Transverse colon (tissue), 4 donors: ENCODE results near the gene HBEGF. TPM values are rescaled to one million over a fixed set of nuclear protein-coding genes. Genes with fewer than 3 reads are reported as not detected.

Source experiments
- DNase-seq: peaks from one replicate; pipeline ENCODE4 v3.0.0-alpha.2; 2019
- H3K27ac ChIP-seq, 4 donors: fragments of 200-600 bp; sonication (generic); 2 replicates each; pipeline ENCODE4 v1.5.1; 2016 to 2018; ENCODE audit warnings: inconsistent platforms in 4 of 4
- H3K27me3 ChIP-seq: fragments of 200-600 bp; sonication (generic); 2 replicates; pipeline ENCODE4 v1.5.1; 2017; ENCODE audit warnings: inconsistent platforms
- H3K36me3 ChIP-seq, 4 donors: fragments of 200-600 bp; sonication (generic); 2 replicates each; pipeline ENCODE4 v1.5.1; 2017 to 2019; ENCODE audit warnings: inconsistent platforms in 4 of 4
- H3K4me1 ChIP-seq, 4 donors: fragments of 200-600 bp; sonication (generic); 2 replicates each; pipeline ENCODE4 v1.5.1; 2017 to 2020; ENCODE audit warnings: inconsistent platforms in 4 of 4
- H3K4me3 ChIP-seq, 4 donors: fragments of 200-600 bp; sonication (generic); 1 replicate in 1 of 4; 2 replicates in 3 of 4; pipeline versions ENCODE4 v1.5.1 to v1.6.1; 2017 to 2019; ENCODE audit warnings: inconsistent platforms in 4 of 4
- H3K9me3 ChIP-seq, 2 donors: fragments of 200-600 bp; sonication (generic); 2 replicates each; pipeline ENCODE4 v1.5.1; 2017 to 2019; ENCODE audit warnings: inconsistent platforms in 2 of 2
- EP300 ChIP-seq: sonication (generic); formaldehyde crosslinking; IDR thresholded peaks from one replicate; pipeline ENCODE4 v1.6.1; 2017; ENCODE audit warnings: antibody characterized with exemption, low read depth
- POLR2A ChIP-seq: fragments of 450-650 bp; IDR thresholded peaks from one replicate; pipeline ENCODE4 v1.6.1; 2016; ENCODE audit warnings: antibody characterized with exemption, mild to moderate bottlenecking, moderate library complexity
- POLR2AphosphoS5 ChIP-seq, 3 donors: sonication (generic); formaldehyde crosslinking; IDR thresholded peaks; one replicate each; pipeline ENCODE4 v1.6.1; 2016; ENCODE audit warnings: antibody characterized with exemption in 3 of 3
- WGBS, 2 donors: methylation state at CpG; one replicate each; pipeline ENCODE4 v1.1.5; 2018; ENCODE audit warnings: low coverage in 1 of 2; 5-methylcytosine and 5-hydroxymethylcytosine counted together
- in situ Hi-C, 4 donors: fragments of 200-750 bp; cut with MboI; loops; one replicate each; pipeline versions ENCODE4 v1.15.0 to v1.15.1; 2017; ENCODE audit warnings: low sequenced_read_pairs in 3 of 4, low pct_ligation_motif_present in 1 of 4, low pct_unique_long_range_greater_than_20kb in 1 of 4
- intact Hi-C: fragments of 100-400 bp; cut with DNase I; formaldehyde crosslinking; loops from one replicate; pipeline ENCODE4 v1.15.1; 2023; ENCODE audit warnings: low total_unique reads
- total RNA-seq, 4 donors: library from RNA; depleted of rRNA; stranded (reverse); fragments of >200 nt; gene quantifications; one replicate each; pipeline ENCODE4 v1.1.0, GENCODE V29; 2016
- TF ChIP-seq, protein P1 (sequence below), 5 experiments: fragments of 200-600 bp in 3 of 5; fragments of 450-650 bp in 2 of 5; sonication (generic) in 3 of 5; IDR thresholded peaks; 1 replicate in 2 of 5; 2 replicates in 3 of 5; pipeline ENCODE4 v1.5.1; 2016 to 2017; ENCODE audit warnings: antibody characterized with exemption in 5 of 5, inconsistent platforms in 3 of 5, mild to moderate bottlenecking in 2 of 5, moderate library complexity in 1 of 5

The HBEGF gene
- total RNA-seq, 4 donors from 2014 or later: 10.5 to 40.0 (median 35.6) TPM

DNA sequence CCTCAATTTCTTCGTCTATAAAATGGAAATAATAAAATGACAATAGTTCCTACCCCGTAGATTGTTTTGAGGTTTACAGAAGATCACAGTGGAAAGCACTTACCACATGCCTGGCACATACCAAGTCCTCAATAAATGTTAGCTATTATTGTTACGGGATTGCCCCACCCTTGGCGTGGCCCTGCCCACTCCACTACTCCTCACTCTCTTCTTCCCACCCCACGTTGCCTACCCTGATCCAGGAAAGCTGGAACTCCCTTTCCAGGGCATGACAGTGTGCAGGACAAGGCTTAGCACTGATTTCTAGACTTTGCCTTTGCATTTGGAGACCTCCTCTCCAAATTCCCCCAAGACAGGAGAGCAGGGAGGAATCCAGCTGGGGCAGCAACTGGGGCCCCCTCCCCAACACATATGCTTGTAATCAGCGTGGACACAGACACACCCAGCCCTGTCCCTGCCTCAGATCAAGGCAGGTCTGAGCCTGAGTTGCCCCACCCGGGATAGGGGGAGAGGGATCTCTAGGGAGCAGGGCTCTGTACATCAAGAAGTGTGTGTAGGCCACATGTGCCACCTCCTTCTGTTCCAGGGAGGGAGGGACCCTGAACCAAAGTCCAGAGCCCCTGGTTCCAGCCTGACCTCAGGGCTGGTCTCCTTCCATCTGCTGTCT lies 20.3 kb upstream of the HBEGF start:
- Histone ChIP-seq H3K36me3 (no peaks in the 10 kb centered on the region), H3K9me3 (no peaks in the 10 kb centered on the region), H3K4me1 (peaks cover 0 to 11% (median 7%) of the 10 kb centered on the region in 4 donors), H3K27ac (no peak overlapping the region), H3K27me3 (no peaks in the 10 kb centered on the region), H3K4me3 (no peak overlapping the region)
- intact Hi-C loops: no loop called here
- DNase-seq: peak; percentile 31
- in situ Hi-C loops: loop anchor here in 1 of 4 donors (5.0 kb wide), 1 partner anchor 346 kb away; no protein-coding TSS in a partner anchor
- TF ChIP-seq POLR2A (no peak), POLR2AphosphoS5 (IDR thresholded peaks at IDR 0.05) (no peak), EP300 (no peak)
- TF ChIP-seq, protein P1, sequence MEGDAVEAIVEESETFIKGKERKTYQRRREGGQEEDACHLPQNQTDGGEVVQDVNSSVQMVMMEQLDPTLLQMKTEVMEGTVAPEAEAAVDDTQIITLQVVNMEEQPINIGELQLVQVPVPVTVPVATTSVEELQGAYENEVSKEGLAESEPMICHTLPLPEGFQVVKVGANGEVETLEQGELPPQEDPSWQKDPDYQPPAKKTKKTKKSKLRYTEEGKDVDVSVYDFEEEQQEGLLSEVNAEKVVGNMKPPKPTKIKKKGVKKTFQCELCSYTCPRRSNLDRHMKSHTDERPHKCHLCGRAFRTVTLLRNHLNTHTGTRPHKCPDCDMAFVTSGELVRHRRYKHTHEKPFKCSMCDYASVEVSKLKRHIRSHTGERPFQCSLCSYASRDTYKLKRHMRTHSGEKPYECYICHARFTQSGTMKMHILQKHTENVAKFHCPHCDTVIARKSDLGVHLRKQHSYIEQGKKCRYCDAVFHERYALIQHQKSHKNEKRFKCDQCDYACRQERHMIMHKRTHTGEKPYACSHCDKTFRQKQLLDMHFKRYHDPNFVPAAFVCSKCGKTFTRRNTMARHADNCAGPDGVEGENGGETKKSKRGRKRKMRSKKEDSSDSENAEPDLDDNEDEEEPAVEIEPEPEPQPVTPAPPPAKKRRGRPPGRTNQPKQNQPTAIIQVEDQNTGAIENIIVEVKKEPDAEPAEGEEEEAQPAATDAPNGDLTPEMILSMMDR (IDR thresholded peaks at IDR 0.05): no peak
- 63 to 65% methylated on average over 3 to 7 of the region's 7 CpGs for WGBS, 2 donors

DNA sequence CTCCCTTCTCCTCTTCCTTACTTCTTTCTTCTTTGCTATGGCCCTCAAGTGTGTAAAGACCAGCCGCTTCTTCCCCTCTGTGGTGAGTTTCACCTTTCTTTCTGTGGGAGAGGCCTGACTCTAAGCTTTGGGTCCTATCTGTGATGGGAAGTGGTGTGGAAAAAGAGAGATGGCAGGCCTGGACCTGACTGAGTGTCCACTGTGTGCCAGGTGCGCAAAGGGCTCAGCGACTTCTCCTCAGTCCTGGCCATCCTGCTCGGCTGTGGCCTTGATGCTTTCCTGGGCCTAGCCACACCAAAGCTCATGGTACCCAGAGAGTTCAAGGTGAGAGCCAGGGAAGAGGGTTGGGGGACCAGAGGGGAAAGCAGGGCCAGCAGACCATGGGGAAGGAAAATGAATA lies 19.5 kb upstream of the HBEGF start:
- Histone ChIP-seq H3K36me3 (no peaks in the 10 kb centered on the region), H3K4me3 (no peak overlapping the region), H3K9me3 (no peaks in the 10 kb centered on the region), H3K27me3 (no peaks in the 10 kb centered on the region), H3K4me1 (peaks cover 0 to 11% (median 4%) of the 10 kb centered on the region in 4 donors), H3K27ac (no peak overlapping the region)
- TF ChIP-seq POLR2A (no peak), POLR2AphosphoS5 (IDR thresholded peaks at IDR 0.05) (no peak), EP300 (no peak)
- TF ChIP-seq, protein P1 (IDR thresholded peaks at IDR 0.05): no peak
- DNase-seq: no peak
- in situ Hi-C loops (loop anchor here in 1 of 4 donors (5.0 kb wide), 1 partner anchor 346 kb away; no protein-coding TSS in a partner anchor), intact Hi-C loops (no loop called here)
- WGBS, 2 donors: 93 to 100% methylated on average over 1 to 4 of the region's 4 CpGs

DNA sequence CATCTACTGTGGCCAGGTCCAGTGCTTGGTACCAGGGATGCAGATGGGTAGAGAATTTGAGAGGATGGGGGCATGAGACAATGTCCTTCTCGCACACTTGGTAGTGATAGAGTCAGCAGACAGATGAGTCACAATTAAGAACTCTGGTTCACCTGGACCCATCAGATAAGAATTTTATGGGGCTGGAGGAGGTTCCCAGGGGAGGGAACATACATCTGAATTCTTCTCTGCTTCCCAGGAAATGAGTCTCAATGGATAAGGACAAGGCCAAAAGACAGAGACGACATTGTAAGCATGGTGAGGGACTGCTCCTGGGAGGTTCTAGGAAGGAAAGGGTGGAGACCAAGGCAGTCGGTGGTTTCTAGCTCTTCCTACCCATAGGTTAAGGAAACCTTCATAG lies 18.9 kb upstream of the HBEGF start:
- DNase-seq: no peak
- TF ChIP-seq EP300 (no peak), POLR2AphosphoS5 (IDR thresholded peaks at IDR 0.05) (no peak), POLR2A (no peak)
- TF ChIP-seq, protein P1 (IDR thresholded peaks at IDR 0.05): no peak
- H3K27ac ChIP-seq: no peak overlapping the region
- peaks cover 0 to 11% (median 4%) of the 10 kb centered on the region in 4 donors for H3K4me1 ChIP-seq
- in situ Hi-C loops (loop anchor here in 1 of 4 donors (5.0 kb wide), 1 partner anchor 347 kb away; no protein-coding TSS in a partner anchor), intact Hi-C loops (no loop called here)
- no peaks in the 10 kb centered on the region for H3K27me3 ChIP-seq
- 69 to 81% methylated on average over 2 to 3 of the region's 3 CpGs for WGBS, 2 donors
- no peaks in the 10 kb centered on the region for H3K9me3 ChIP-seq
- H3K36me3 ChIP-seq: no peaks in the 10 kb centered on the region
- no peak overlapping the region for H3K4me3 ChIP-seq

DNA sequence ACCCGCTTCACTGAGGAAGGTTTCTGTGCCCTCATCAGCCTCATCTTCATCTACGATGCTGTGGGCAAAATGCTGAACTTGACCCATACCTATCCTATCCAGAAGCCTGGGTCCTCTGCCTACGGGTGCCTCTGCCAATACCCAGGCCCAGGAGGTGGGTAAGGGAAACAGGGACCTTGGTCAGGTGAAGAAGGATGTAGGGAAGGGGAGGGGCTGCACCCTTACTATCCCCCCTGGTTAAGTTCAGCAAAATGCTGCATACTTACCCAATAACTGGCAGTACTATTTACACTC lies 18.0 kb upstream of the HBEGF start:
- DNase-seq: no peak
- H3K27ac ChIP-seq: no peak overlapping the region
- intact Hi-C loops (no loop called here), in situ Hi-C loops (no loop called here)
- TF ChIP-seq POLR2AphosphoS5 (IDR thresholded peaks at IDR 0.05) (no peak), EP300 (no peak), POLR2A (no peak)
- TF ChIP-seq, protein P1 (IDR thresholded peaks at IDR 0.05): no peak
- no peaks in the 10 kb centered on the region for H3K36me3 ChIP-seq
- WGBS, 2 donors: 98% methylated on average over 3 of the region's 3 CpGs; no CpG with 5 or more reads in 1 of the 2 donors
- H3K4me3 ChIP-seq: no peak overlapping the region
- no peaks in the 10 kb centered on the region for H3K27me3 ChIP-seq
- no peaks in the 10 kb centered on the region for H3K9me3 ChIP-seq
- H3K4me1 ChIP-seq: peaks cover 0 to 11% (median 4%) of the 10 kb centered on the region in 4 donors
